Osteoblast (primary cell): ENCODE data around the gene EPC1. TPM values are rescaled to one million over a fixed set of nuclear protein-coding genes. Genes with fewer than 3 reads are reported as not detected.

ENCODE experiments used
- DNase-seq: peaks from one replicate; pipeline ENCODE4 v3.0.0; 2011; ENCODE audit warnings: low spot score, mixed read lengths; ENCODE audit not compliant: insufficient read length; ENCODE audit errors: missing footprints
- H2AFZ ChIP-seq: 2 replicates; pipeline ENCODE4 v1.6.0; 2011; ENCODE audit warnings: mild to moderate bottlenecking, low read length
- H3K27ac ChIP-seq: 2 replicates; pipeline ENCODE4 v1.5.1; 2011; ENCODE audit warnings: mild to moderate bottlenecking, low read depth, low read length, moderate library complexity
- H3K27me3 ChIP-seq: 2 replicates; pipeline ENCODE4 v1.6.0; 2012; ENCODE audit warnings: mild to moderate bottlenecking, control low read depth, inconsistent platforms, low read length, moderate library complexity; ENCODE audit not compliant: insufficient read depth
- H3K36me3 ChIP-seq: 2 replicates; pipeline ENCODE4 v1.5.1; 2011; ENCODE audit warnings: mild to moderate bottlenecking, low read length, control low read depth, moderate library complexity; ENCODE audit not compliant: insufficient read depth
- H3K4me1 ChIP-seq: 2 replicates; pipeline ENCODE4 v1.5.1; 2011; ENCODE audit warnings: mild to moderate bottlenecking, low read length, control low read depth, moderate library complexity; ENCODE audit not compliant: insufficient read depth
- H3K4me2 ChIP-seq: 2 replicates; pipeline ENCODE4 v1.6.0; 2011; ENCODE audit warnings: mild to moderate bottlenecking, low read length; ENCODE audit not compliant: insufficient read depth
- H3K4me3 ChIP-seq: fragments of 200-600 bp; sonication (generic); 3 replicates; pipeline ENCODE4 v1.5.1; 2012; ENCODE audit warnings: mild to moderate bottlenecking, low read length, inconsistent platforms; ENCODE audit not compliant: insufficient read depth
- H3K79me2 ChIP-seq: 2 replicates; pipeline ENCODE4 v1.6.0; 2012; ENCODE audit warnings: mild to moderate bottlenecking, low read length, control low read depth, inconsistent platforms; ENCODE audit not compliant: insufficient read depth
- H3K9me3 ChIP-seq: 2 replicates; pipeline ENCODE4 v1.5.1; 2011; ENCODE audit warnings: low read depth, low read length, control low read depth
- H4K20me1 ChIP-seq: 2 replicates; pipeline ENCODE4 v1.6.0; 2012; ENCODE audit warnings: mild to moderate bottlenecking, low read length, control low read depth; ENCODE audit not compliant: insufficient read depth
- total RNA-seq: library from RNA; depleted of rRNA; stranded (reverse); fragments of >200 nt; gene quantifications from 2 replicates; pipeline ENCODE4 v1.2.3, GENCODE V29; 2012
- TF ChIP-seq, protein P1 (sequence below): IDR thresholded peaks from 2 replicates; pipeline ENCODE4 v1.5.1; 2011; ENCODE audit warnings: mild to moderate bottlenecking, low read depth, low read length, moderate library complexity; ENCODE audit errors: extremely low read depth

The EPC1 gene
- total RNA-seq, 1 donor, result 30.8 TPM

- DNase-seq, result no peak
- H3K27me3 ChIP-seq, result no peaks in the 10 kb centered on the region
- no peak overlapping the region for H3K4me3 ChIP-seq
- H3K4me2 ChIP-seq, result no peak overlapping the region
- H3K4me1 ChIP-seq, result peaks cover 9% of the 10 kb centered on the region
- no peak overlapping the region for H2AFZ ChIP-seq
- TF ChIP-seq, protein P1, sequence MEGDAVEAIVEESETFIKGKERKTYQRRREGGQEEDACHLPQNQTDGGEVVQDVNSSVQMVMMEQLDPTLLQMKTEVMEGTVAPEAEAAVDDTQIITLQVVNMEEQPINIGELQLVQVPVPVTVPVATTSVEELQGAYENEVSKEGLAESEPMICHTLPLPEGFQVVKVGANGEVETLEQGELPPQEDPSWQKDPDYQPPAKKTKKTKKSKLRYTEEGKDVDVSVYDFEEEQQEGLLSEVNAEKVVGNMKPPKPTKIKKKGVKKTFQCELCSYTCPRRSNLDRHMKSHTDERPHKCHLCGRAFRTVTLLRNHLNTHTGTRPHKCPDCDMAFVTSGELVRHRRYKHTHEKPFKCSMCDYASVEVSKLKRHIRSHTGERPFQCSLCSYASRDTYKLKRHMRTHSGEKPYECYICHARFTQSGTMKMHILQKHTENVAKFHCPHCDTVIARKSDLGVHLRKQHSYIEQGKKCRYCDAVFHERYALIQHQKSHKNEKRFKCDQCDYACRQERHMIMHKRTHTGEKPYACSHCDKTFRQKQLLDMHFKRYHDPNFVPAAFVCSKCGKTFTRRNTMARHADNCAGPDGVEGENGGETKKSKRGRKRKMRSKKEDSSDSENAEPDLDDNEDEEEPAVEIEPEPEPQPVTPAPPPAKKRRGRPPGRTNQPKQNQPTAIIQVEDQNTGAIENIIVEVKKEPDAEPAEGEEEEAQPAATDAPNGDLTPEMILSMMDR, result no peak
- H3K79me2 ChIP-seq, result peaks cover 98% of the 10 kb centered on the region
- no peaks in the 10 kb centered on the region for H3K9me3 ChIP-seq
- H4K20me1 ChIP-seq, result peaks cover 94% of the 10 kb centered on the region
- H3K36me3 ChIP-seq, result no peaks in the 10 kb centered on the region
- no peak overlapping the region for H3K27ac ChIP-seq
Observed at GRCh38 chr10:32328499-32328898, 18.5 kb downstream of the EPC1 start.

GRCh38 chr10:32327364-32327691 is 19.6 kb downstream of the EPC1 start:
- Histone ChIP-seq H3K79me2 (peaks cover 98% of the 10 kb centered on the region), H3K4me1 (peaks cover 9% of the 10 kb centered on the region), H3K4me3 (no peak overlapping the region), H3K36me3 (no peaks in the 10 kb centered on the region), H3K9me3 (no peaks in the 10 kb centered on the region), H2AFZ (no peak overlapping the region), H3K4me2 (no peak overlapping the region), H3K27ac (no peak overlapping the region), H3K27me3 (no peaks in the 10 kb centered on the region), H4K20me1 (peaks cover 88% of the 10 kb centered on the region)
- TF ChIP-seq, protein P1, result no peak
- no peak for DNase-seq

GRCh38 chr10:32326680-32327363 is 20.1 kb downstream of the EPC1 start:
- TF ChIP-seq, protein P1, result no peak
- DNase-seq, result no peak
- no peak overlapping the region for H3K4me2 ChIP-seq
- no peak overlapping the region for H3K27ac ChIP-seq
- H3K79me2 ChIP-seq, result peaks cover 98% of the 10 kb centered on the region
- H3K9me3 ChIP-seq, result no peaks in the 10 kb centered on the region
- H3K36me3 ChIP-seq, result no peaks in the 10 kb centered on the region
- no peak overlapping the region for H2AFZ ChIP-seq
- peaks cover 87% of the 10 kb centered on the region for H4K20me1 ChIP-seq
- H3K27me3 ChIP-seq, result no peaks in the 10 kb centered on the region
- H3K4me3 ChIP-seq, result no peak overlapping the region
- peaks cover 9% of the 10 kb centered on the region for H3K4me1 ChIP-seq

DNA sequence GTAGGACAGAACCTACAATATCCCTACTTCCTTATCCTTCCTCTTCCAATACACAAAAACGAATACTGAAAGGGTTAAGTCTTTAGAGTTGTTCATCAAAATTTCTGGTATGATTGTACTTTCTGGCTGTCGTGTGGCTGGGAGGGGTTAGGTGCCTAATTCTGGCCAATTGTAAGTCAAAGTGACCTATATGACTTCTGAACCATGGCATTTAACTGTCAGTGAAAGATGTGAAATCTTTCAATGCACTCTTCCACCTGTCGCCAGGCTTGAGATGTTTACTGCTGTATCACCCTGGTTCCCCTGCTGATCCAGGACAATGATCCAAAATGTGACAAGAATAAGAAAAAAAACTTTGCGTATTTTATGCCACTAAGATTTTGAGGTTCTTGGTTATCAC is 20.8 kb downstream of the EPC1 start:
- Histone ChIP-seq H3K27ac (no peak overlapping the region), H3K4me3 (no peak overlapping the region), H4K20me1 (peaks cover 87% of the 10 kb centered on the region), H3K36me3 (no peaks in the 10 kb centered on the region), H3K4me1 (peaks cover 9% of the 10 kb centered on the region), H2AFZ (no peak overlapping the region), H3K27me3 (no peaks in the 10 kb centered on the region), H3K9me3 (no peaks in the 10 kb centered on the region), H3K79me2 (peaks cover 99% of the 10 kb centered on the region), H3K4me2 (no peak overlapping the region)
- DNase-seq, result no peak
- TF ChIP-seq, protein P1, result no peak
